HG02588 (cell line): Measurements from ENCODE around the gene SAXO2.
"Not testable (repeated sequence)": the region's sequence is repeated elsewhere in the genome, so short reads cannot be mapped to it uniquely, and the experiment has no call there.

ENCODE experiments used
- ATAC-seq: cut with Tn5 transposase; IDR thresholded peaks from one replicate; pipeline ENCODE4 v1.9.1; 2021; ENCODE audit warnings: mild to moderate bottlenecking, moderate library complexity; ENCODE audit not compliant: unreplicated experiment

The SAXO2 gene

GRCh38 chr15:82332711-82333602 is 70.3 kb downstream of the SAXO2 start:
- not testable (repeated sequence) for ATAC-seq

GRCh38 chr15:82333603-82334553 is 71.3 kb downstream of the SAXO2 start:
- not testable (repeated sequence) for ATAC-seq
